GM19025 (cell line): ENCODE results near the gene PIEZO2.
"Not testable (repeated sequence)": the region's sequence is repeated elsewhere in the genome, so short reads cannot be mapped to it uniquely, and the experiment has no call there.

ENCODE experiments used
- ATAC-seq: cut with Tn5 transposase; IDR thresholded peaks from one replicate; pipeline ENCODE4 v1.9.1; 2021; ENCODE audit warnings: mild to moderate bottlenecking, low read depth, moderate library complexity; ENCODE audit not compliant: unreplicated experiment

The PIEZO2 gene

GRCh38 chr18:10669441-10670100 lies 479.8 kb downstream of the PIEZO2 start:
- ATAC-seq = no peak

DNA sequence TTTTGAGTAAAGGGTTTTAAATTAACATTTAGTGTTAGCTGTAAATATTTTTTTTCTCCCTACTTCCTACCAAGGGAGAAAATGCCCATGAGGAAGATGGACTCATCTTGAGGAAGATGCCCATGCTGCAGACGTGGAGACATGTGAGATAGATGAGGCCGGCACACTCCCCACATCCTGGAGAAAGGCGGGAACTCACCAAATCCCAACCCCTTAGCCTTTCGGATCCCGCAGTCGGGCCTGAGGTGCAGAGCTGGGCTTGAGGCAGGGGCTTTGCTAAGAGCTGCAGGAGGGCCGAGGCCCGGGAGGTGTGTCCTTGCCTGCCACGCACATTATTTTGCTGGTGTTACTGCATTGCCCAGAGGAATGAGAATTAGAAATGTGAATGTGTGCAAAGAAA lies 485.6 kb downstream of the PIEZO2 start:
- no peak for ATAC-seq

DNA sequence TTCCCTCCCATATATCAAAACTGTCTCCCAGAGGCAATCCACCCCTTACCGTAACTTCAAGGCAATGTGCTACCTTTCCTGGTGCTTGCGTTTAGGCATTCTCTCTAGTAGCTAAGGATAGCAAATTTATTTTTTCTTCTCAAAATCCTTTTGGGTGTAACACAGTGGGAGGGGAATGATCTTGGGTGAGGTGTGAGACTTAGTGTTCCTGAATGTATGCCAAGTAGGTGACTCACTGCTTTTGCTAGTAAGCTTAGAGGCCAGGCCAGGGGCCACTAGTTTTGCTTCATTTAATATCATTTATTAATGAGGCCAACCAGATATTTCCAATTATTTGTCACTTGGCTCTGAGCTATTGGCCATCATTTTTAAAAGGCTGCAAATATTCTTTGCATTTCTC lies 488.1 kb downstream of the PIEZO2 start:
- ATAC-seq = no peak

GRCh38 chr18:10660179-10660884 lies 489.0 kb downstream of the PIEZO2 start:
- ATAC-seq = no peak

GRCh38 chr18:10659594-10659993 lies 489.8 kb downstream of the PIEZO2 start:
- ATAC-seq = no peak

DNA sequence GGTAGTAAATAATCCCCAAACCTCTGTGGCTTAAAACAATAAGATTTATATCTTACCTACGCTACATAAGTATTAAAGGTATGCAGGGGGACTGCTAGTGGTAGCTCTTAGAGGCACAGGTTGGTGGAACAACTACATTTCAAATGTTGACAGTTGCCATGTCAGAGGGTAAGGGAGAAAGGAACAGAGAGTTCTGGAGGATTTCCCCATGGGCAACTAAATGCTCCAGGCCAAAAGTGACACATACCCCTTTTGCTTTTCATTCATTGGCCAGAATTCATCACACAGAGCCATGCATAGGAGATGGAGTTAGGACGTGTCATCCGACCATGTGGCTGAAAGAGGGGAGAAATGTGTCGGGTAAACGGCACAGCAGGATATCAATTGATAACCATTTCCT lies 490.4 kb downstream of the PIEZO2 start:
- ATAC-seq = no peak

GRCh38 chr18:10644003-10644402 lies 505.4 kb downstream of the PIEZO2 start:
- ATAC-seq = not testable (repeated sequence)

- not testable (repeated sequence) for ATAC-seq
Observed at GRCh38 chr18:10642915-10643524, 506.3 kb downstream of the PIEZO2 start.

DNA sequence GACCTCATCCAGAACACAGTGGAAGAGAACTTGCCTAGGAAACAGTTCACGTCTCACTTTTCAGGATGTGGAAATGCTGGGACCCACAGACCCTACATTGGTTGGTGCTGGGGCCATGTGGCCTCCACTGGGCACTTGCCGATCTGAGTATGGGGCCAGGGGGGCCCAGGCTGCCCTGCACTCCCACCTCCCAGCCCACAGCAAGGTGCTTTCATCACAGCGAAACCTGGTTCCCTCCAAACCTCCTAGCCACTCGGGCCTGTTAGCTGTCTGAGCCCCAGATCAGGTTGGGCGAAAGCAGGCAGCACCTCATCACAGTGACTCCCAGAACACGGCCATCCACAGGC lies 510.9 kb downstream of the PIEZO2 start:
- ATAC-seq = not testable (repeated sequence)

DNA sequence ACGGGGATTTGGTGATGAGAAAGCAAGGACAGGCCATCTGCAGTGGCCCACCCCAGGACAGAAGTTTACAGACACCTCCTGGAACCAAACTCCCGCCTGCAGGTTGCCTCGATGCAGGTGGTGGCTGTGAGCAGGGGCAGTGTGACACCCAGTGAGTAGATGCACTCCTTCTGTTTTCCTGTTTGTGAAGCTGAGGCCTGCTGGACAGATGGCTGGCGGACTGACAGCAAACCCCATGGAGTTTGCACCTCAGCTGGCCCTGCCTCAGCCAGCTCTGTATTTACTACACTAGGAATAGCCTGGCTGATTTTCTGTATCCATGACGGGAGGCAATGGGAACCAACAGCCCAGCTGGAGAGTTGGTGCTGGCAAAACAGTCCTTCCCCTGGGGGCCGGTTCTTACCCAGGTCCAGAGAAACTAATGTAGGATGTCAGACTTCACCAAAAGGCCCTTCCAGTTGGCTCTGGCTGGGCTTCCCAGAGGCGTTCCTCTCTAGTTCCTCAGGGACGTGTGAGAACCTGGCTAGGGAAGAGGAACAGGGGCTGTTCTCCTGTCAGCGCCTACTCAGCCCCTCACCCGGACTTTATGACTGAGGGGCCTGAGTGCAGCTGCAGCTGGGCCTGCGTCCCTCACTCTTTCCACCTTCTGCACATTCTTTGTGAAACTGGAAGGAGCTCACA lies 511.4 kb downstream of the PIEZO2 start:
- ATAC-seq = not testable (repeated sequence)

- peak; percentile 94 for ATAC-seq
Observed at GRCh38 chr18:10629076-10629475, 520.3 kb downstream of the PIEZO2 start.

DNA sequence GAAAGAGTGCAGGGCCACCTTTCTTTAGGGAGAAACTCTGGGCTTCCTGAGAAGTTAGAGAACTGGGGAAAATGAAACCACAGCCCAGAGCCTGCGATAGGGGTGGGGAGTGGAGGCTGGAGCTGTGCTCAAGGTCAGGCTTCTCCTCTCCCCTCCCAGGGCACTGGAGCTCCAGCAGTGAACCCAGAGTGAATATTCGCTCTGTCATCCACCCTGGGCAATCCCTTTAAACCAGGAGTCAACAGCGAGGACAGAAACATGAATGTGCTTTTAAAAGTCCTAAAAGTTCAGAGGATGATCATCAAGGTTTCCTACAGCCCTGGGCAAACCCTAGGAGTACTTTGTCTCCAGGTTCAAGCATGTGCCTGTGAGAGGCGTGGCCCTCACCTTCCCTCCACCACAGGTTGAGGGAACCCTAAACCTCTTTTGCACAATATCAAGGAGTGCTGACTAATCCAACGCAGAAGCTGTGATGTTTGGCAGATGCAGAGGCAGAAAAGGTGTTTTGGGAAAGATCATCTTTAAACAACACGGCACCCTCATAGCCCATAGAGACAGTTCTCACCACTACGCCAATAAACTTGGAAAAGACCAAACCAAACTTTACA lies 522.7 kb downstream of the PIEZO2 start:
- not testable (repeated sequence) for ATAC-seq

DNA sequence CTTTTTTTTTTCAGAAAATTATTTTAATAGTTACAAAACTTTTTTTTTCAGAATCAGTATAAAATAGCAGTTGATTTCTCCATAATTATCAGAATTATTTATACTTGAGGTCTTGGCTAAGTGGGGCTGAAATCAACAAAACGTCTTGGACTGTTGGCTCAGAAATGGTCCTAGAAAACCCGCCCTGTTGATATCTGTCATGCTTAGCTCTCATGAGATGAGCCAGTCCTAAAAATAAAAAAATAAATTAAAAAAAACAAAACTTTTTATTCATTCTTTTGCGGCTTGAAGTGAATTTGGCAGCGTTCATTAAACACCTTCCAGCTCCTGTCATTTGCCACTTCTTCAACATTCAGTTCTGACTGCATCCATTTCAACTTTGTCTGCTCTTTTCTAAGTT lies 525.8 kb downstream of the PIEZO2 start:
- ATAC-seq = not testable (repeated sequence)

GRCh38 chr18:10622982-10623381 lies 526.4 kb downstream of the PIEZO2 start:
- not testable (repeated sequence) for ATAC-seq

DNA sequence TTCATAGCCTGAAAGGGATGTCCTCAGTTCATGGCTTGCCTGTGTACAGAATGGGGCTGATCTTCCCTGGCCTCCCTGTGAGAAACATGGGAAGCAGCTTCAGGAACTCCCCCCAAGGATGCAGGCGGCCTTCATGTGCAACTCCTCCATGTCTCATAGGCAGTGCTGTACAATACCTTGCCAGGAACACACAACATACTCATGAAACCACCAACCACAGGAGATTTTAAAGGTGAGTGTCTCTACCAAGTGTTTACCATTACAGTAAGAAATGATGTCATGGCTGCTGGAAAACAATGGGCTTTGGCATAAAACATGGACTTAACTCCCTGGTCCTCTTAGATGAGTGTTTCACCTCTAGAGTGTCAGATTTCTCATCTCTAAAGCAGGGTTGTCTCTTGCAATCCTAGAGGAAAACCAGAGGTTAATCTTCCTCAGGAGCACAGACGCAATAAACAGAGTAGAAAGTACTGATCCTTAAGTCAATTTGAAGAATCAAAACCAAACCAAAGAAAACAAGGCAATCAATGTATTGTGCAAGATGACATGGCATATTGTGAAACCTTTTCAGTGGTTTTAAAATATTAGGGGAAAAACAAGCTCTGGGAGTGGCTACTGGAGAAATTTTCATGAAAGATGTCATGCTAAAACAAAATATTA lies 528.6 kb downstream of the PIEZO2 start:
- not testable (repeated sequence) for ATAC-seq
